Mesenchymal stem cell (in vitro differentiated cells and primary cell): Measurements from ENCODE around the gene BEST4.

Experiments used
- DNase-seq: peaks from one replicate; pipeline ENCODE4 v3.0.0-alpha.2; 2013
- H2AFZ ChIP-seq: one replicate; pipeline ENCODE4 v1.6.1; 2013; ENCODE audit warnings: low read depth, mild to moderate bottlenecking, control low read depth, inconsistent platforms, low read length, moderate library complexity
- H2AK5ac ChIP-seq: 2 replicates; pipeline ENCODE4 v1.6.1; 2013; ENCODE audit warnings: low read length, moderate library complexity, mild to moderate bottlenecking, inconsistent platforms; ENCODE audit not compliant: severe bottlenecking
- H2BK120ac ChIP-seq: one replicate; pipeline ENCODE4 v1.6.1; 2013; ENCODE audit warnings: low read depth, mild to moderate bottlenecking, inconsistent platforms, low read length, moderate library complexity
- H2BK12ac ChIP-seq, 2 experiments: one replicate each; pipeline ENCODE4 v1.6.1; 2013; ENCODE audit warnings: inconsistent platforms in 2 of 2, low read length in 2 of 2, mild to moderate bottlenecking in 2 of 2, moderate library complexity in 2 of 2, control low read depth in 1 of 2
- H2BK15ac ChIP-seq: one replicate; pipeline ENCODE4 v1.6.1; 2013; ENCODE audit warnings: mild to moderate bottlenecking, low read depth, inconsistent platforms; ENCODE audit not compliant: poor library complexity, severe bottlenecking
- H2BK5ac ChIP-seq: 2 replicates; pipeline ENCODE4 v1.6.1; 2013; ENCODE audit warnings: low read depth, mild to moderate bottlenecking, low read length, control low read depth, inconsistent platforms; ENCODE audit not compliant: poor library complexity, severe bottlenecking
- H3K14ac ChIP-seq, 2 experiments: one replicate each; pipeline ENCODE4 v1.6.1; 2013; ENCODE audit warnings: inconsistent platforms in 2 of 2, low read length in 2 of 2, control low read depth in 1 of 2, mild to moderate bottlenecking in 1 of 2, moderate library complexity in 1 of 2
- H3K18ac ChIP-seq, 2 experiments: one replicate each; pipeline ENCODE4 v1.6.1; 2013; ENCODE audit warnings: inconsistent platforms in 2 of 2, low read length in 2 of 2, control low read depth in 1 of 2, low read depth in 1 of 2, mild to moderate bottlenecking in 1 of 2
- H3K23ac ChIP-seq, 2 experiments: one replicate each; pipeline ENCODE4 v1.6.1; 2013; ENCODE audit warnings: inconsistent platforms in 2 of 2, low read length in 2 of 2, mild to moderate bottlenecking in 2 of 2, moderate library complexity in 2 of 2, control low read depth in 1 of 2
- H3K27ac ChIP-seq: 2 replicates; pipeline ENCODE4 v1.5.1; 2013; ENCODE audit warnings: mild to moderate bottlenecking, moderate library complexity, low read length, control low read depth, inconsistent platforms; ENCODE audit not compliant: poor library complexity, severe bottlenecking
- H3K27me3 ChIP-seq, 2 experiments: 2 replicates each; pipeline versions ENCODE4 v1.6.1 to v1.7.0; 2013; ENCODE audit warnings: low read length in 2 of 2, mild to moderate bottlenecking in 2 of 2, moderate library complexity in 2 of 2, control low read depth in 1 of 2, inconsistent platforms in 1 of 2; ENCODE audit not compliant: control insufficient read depth in 1 of 2, insufficient read depth in 1 of 2
- H3K36me3 ChIP-seq, 2 experiments: 2 replicates each; pipeline versions ENCODE4 v1.6.1 to v1.7.0; 2013; ENCODE audit warnings: low read length in 2 of 2, control low read depth in 1 of 2, inconsistent platforms in 1 of 2, low read depth in 1 of 2, mild to moderate bottlenecking in 1 of 2; ENCODE audit not compliant: insufficient read depth in 2 of 2, control insufficient read depth in 1 of 2
- H3K4ac ChIP-seq, 2 experiments: one replicate each; pipeline ENCODE4 v1.6.1; 2013; ENCODE audit warnings: inconsistent platforms in 2 of 2, low read length in 2 of 2, mild to moderate bottlenecking in 2 of 2, moderate library complexity in 2 of 2, control low read depth in 1 of 2, low read depth in 1 of 2
- H3K4me1 ChIP-seq: 2 replicates; pipeline ENCODE4 v1.6.1; 2013; ENCODE audit warnings: low read depth, low read length, control low read depth; ENCODE audit not compliant: control insufficient read depth, insufficient read depth
- H3K4me2 ChIP-seq: 2 replicates; pipeline ENCODE4 v1.6.1; 2013; ENCODE audit warnings: low read length, mild to moderate bottlenecking, inconsistent platforms; ENCODE audit not compliant: poor library complexity, severe bottlenecking
- H3K4me3 ChIP-seq, 2 experiments: 2 replicates each; pipeline versions ENCODE4 v1.5.1 to v1.7.0; 2013; ENCODE audit warnings: low read length in 2 of 2, mild to moderate bottlenecking in 2 of 2, control low read depth in 1 of 2, low read depth in 1 of 2; ENCODE audit not compliant: insufficient read depth in 1 of 2
- H3K79me1 ChIP-seq: replicated peaks from 2 replicates; pipeline ENCODE4 v1.6.1; 2013; ENCODE audit warnings: mild to moderate bottlenecking, control low read depth, low read length, inconsistent platforms; ENCODE audit not compliant: poor library complexity, severe bottlenecking
- H3K9ac ChIP-seq: 2 replicates; pipeline ENCODE4 v1.7.0; 2013; ENCODE audit warnings: mild to moderate bottlenecking, low read length, moderate library complexity
- H3K9me3 ChIP-seq: 2 replicates; pipeline ENCODE4 v1.7.0; 2013; ENCODE audit warnings: mild to moderate bottlenecking, low read length; ENCODE audit not compliant: control insufficient read depth
- H4K8ac ChIP-seq: one replicate; pipeline ENCODE4 v1.6.1; 2013; ENCODE audit warnings: inconsistent platforms, mild to moderate bottlenecking, low read length, moderate library complexity
- H4K91ac ChIP-seq: one replicate; pipeline ENCODE4 v1.6.1; 2013; ENCODE audit warnings: mild to moderate bottlenecking, low read length, inconsistent platforms
- WGBS: methylation state at CpG from one replicate; pipeline ENCODE4 v1.1.7; 2013; ENCODE audit warnings: mixed read lengths; 5-methylcytosine and 5-hydroxymethylcytosine counted together

BEST4 gene

GRCh38 chr1:44778705-44779576 lies 9.0 kb downstream of the BEST4 start:
- H3K4me1 ChIP-seq: peaks cover 21% of the 10 kb centered on the region
- H3K9ac ChIP-seq: peak overlapping the region; percentile 96
- no peak overlapping the region for H2BK12ac ChIP-seq
- peak overlapping the region in 1 of 2 experiments; percentile 55 for H3K4me3 ChIP-seq
- no peak overlapping the region for H3K4me2 ChIP-seq
- no peaks in the 10 kb centered on the region for H3K27me3 ChIP-seq
- no peaks in the 10 kb centered on the region for H3K79me1 ChIP-seq
- H2BK15ac ChIP-seq: no peak overlapping the region
- no peak overlapping the region for H2AK5ac ChIP-seq
- H3K9me3 ChIP-seq: no peaks in the 10 kb centered on the region
- no peak overlapping the region for H3K23ac ChIP-seq
- no peak overlapping the region for H2BK120ac ChIP-seq
- 100% methylated on average over 5 of the region's 6 CpGs for WGBS
- H3K27ac ChIP-seq: no peak overlapping the region
- no peak overlapping the region for H3K14ac ChIP-seq
- no peak overlapping the region for H4K91ac ChIP-seq
- no peak overlapping the region for H2AFZ ChIP-seq
- DNase-seq: no peak
- H3K36me3 ChIP-seq: peaks cover 46 to 54% of the 10 kb centered on the region in 2 experiments
- no peak overlapping the region for H4K8ac ChIP-seq
- no peak overlapping the region for H3K4ac ChIP-seq
- H3K18ac ChIP-seq: no peak overlapping the region
- H2BK5ac ChIP-seq: no peak overlapping the region

DNA sequence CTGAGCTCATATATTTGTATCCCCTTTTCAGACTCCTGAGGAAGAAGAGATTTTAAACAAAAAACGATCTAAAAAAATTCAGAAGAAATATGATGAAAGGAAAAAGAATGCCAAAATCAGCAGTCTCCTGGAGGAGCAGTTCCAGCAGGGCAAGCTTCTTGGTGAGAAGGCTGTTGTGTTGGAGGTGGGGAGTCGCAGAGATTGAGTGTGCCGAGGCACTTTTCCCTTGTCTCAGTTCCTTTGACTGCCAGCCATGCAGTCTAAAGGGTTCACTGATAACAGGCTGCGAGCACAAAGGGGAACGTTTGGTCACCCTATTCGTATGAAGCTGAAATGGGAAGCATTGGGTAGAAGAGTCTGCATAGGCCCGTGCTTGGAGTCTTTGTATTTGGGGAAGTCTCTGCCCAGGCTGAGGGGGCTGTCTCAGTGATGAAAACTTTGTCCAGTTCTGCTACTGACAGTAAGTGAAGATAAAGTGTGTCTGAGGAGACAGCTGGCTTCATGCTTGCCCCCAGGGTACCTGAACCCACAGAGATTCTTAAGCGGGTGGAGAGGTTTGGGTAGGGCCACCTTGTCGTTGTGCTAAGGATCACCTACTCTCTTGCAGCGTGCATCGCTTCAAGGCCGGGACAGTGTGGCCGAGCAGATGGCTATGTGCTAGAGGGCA lies 9.9 kb downstream of the BEST4 start:
- no peak overlapping the region for H3K4me2 ChIP-seq
- no peak overlapping the region for H3K4ac ChIP-seq

GRCh38 chr1:44777547-44777946 lies 10.4 kb downstream of the BEST4 start:
- Histone ChIP-seq H3K4me2 (peak overlapping the region; percentile 78), H3K79me1 (no peaks in the 10 kb centered on the region), H3K14ac (no peak overlapping the region), H2BK12ac (no peak overlapping the region), H2BK120ac (no peak overlapping the region), H3K4ac (no peak overlapping the region), H3K18ac (no peak overlapping the region), H3K27ac (no peak overlapping the region), H2BK15ac (no peak overlapping the region), H3K36me3 (peaks cover 46 to 54% of the 10 kb centered on the region in 2 experiments), H4K91ac (no peak overlapping the region), H3K9ac (peak overlapping the region; percentile 96), H3K4me1 (peaks cover 18% of the 10 kb centered on the region), H2BK5ac (no peak overlapping the region), H2AK5ac (no peak overlapping the region), H3K23ac (no peak overlapping the region), H3K27me3 (no peaks in the 10 kb centered on the region), H4K8ac (peak overlapping the region; percentile 14), H3K4me3 (peak overlapping the region in 1 of 2 experiments; percentile 87), H2AFZ (no peak overlapping the region), H3K9me3 (no peaks in the 10 kb centered on the region)
- WGBS: 90% methylated on average over 14 of the region's 14 CpGs
- DNase-seq: no peak

More for the DNA sequence above, 9.9 kb downstream of the BEST4 start:
- no peak overlapping the region for H2AK5ac ChIP-seq
- no peak overlapping the region for H3K18ac ChIP-seq
- H3K79me1 ChIP-seq: no peaks in the 10 kb centered on the region
- H2BK15ac ChIP-seq: no peak overlapping the region
- peaks cover 46 to 54% of the 10 kb centered on the region in 2 experiments for H3K36me3 ChIP-seq
- no peak overlapping the region for H2BK5ac ChIP-seq
- WGBS: 93% methylated on average over 13 of the region's 13 CpGs
- no peak overlapping the region for H4K91ac ChIP-seq
- no peak overlapping the region for H3K27ac ChIP-seq
- peaks cover 18% of the 10 kb centered on the region for H3K4me1 ChIP-seq
- no peaks in the 10 kb centered on the region for H3K9me3 ChIP-seq
- H3K4me3 ChIP-seq: peak overlapping the region in 1 of 2 experiments; percentile 87
- H3K9ac ChIP-seq: peak overlapping the region; percentile 96
- no peak overlapping the region for H3K14ac ChIP-seq
- H2AFZ ChIP-seq: no peak overlapping the region
- H3K27me3 ChIP-seq: no peaks in the 10 kb centered on the region
- no peak overlapping the region for H4K8ac ChIP-seq
- no peak overlapping the region for H3K23ac ChIP-seq
- H2BK120ac ChIP-seq: no peak overlapping the region
- DNase-seq: no peak
- H2BK12ac ChIP-seq: no peak overlapping the region

- 35% methylated on average over 12 of the region's 12 CpGs for WGBS
- no peak overlapping the region for H4K8ac ChIP-seq
- H3K18ac ChIP-seq: no peak overlapping the region
Observed at GRCh38 chr1:44776730-44777068, 11.3 kb downstream of the BEST4 start.

More at GRCh38 chr1:44776730-44777068, 11.3 kb downstream of the BEST4 start:
- Histone ChIP-seq H2BK5ac (no peak overlapping the region), H2AK5ac (no peak overlapping the region), H2BK120ac (no peak overlapping the region), H2BK12ac (peak overlapping the region in 1 of 2 experiments; percentile 55), H3K27me3 (no peaks in the 10 kb centered on the region), H3K9ac (peak overlapping the region; percentile 96), H3K4me3 (peak overlapping the region; percentile 81 to 87), H4K91ac (no peak overlapping the region), H3K4me2 (peak overlapping the region; percentile 78), H2BK15ac (no peak overlapping the region), H3K23ac (peak overlapping the region in 1 of 2 experiments; percentile 29), H3K36me3 (peaks cover 46 to 54% of the 10 kb centered on the region in 2 experiments), H3K9me3 (no peaks in the 10 kb centered on the region), H3K27ac (peak overlapping the region; percentile 67), H3K14ac (peak overlapping the region in 1 of 2 experiments; percentile 88), H2AFZ (no peak overlapping the region), H3K79me1 (peaks cover 2% of the 10 kb centered on the region), H3K4me1 (peaks cover 18% of the 10 kb centered on the region), H3K4ac (peak overlapping the region in 1 of 2 experiments; percentile 42)
- DNase-seq: no peak
